H1 (cell line): ENCODE results near the gene PAIP1. TPM values are rescaled to one million over a fixed set of nuclear protein-coding genes. Genes with fewer than 3 reads are reported as not detected.
"Not testable (repeated sequence)": the region's sequence is repeated elsewhere in the genome, so short reads cannot be mapped to it uniquely, and the experiment has no call there.

Source experiments
- CTCF ChIA-PET: fragments of 300-600 bp; sonication (Branson Sonifier 250); formaldehyde crosslinking; loops from one replicate; lab custom pipeline; 2021; ENCODE audit not compliant: partially characterized antibody; lab: Charles Lee
- POLR2A ChIA-PET: fragments of 300-600 bp; sonication (Branson Sonifier 250); formaldehyde crosslinking; loops from one replicate; lab custom pipeline; 2021; ENCODE audit warnings: inconsistent platforms; ENCODE audit not compliant: partially characterized antibody; lab: Charles Lee
- DNase-seq, 2 experiments: peaks; one replicate each; pipeline versions ENCODE4 v3.0.0 to v3.0.0-alpha.2; 2010 to 2022; ENCODE audit warnings: low spot score in 2 of 2, low read depth in 1 of 2, mixed read lengths in 1 of 2
- FAIRE-seq: peaks from 2 replicates; lab custom pipeline; 2011; peaks lifted over from hg19 to GRCh38; lab: Jason Lieb, UNC
- H2AFZ ChIP-seq: 2 replicates; pipeline ENCODE4 v1.8.1; 2012; ENCODE audit warnings: low read length, inconsistent platforms
- H2AK5ac ChIP-seq: 2 replicates; pipeline ENCODE4 v1.6.1; 2013; ENCODE audit warnings: low read depth, low read length
- H2BK120ac ChIP-seq: replicated peaks from 2 replicates; pipeline ENCODE3; 2013; ENCODE audit warnings: low read depth, low read length, inconsistent platforms
- H2BK12ac ChIP-seq: 2 replicates; pipeline ENCODE4 v1.6.1; 2013; ENCODE audit warnings: low read depth, low read length
- H2BK15ac ChIP-seq: 2 replicates; pipeline ENCODE4 v1.6.1; 2013; ENCODE audit warnings: low read length
- H2BK20ac ChIP-seq: 2 replicates; pipeline ENCODE4 v1.6.1; 2013; ENCODE audit warnings: low read length
- H2BK5ac ChIP-seq: 2 replicates; pipeline ENCODE4 v1.6.1; 2013; ENCODE audit warnings: low read depth, low read length
- H3K14ac ChIP-seq: 2 replicates; pipeline ENCODE4 v1.6.1; 2013; ENCODE audit warnings: inconsistent platforms; ENCODE audit not compliant: insufficient read length
- H3K18ac ChIP-seq: 2 replicates; pipeline ENCODE4 v1.6.1; 2013; ENCODE audit warnings: low read length; ENCODE audit errors: extremely low read depth
- H3K23ac ChIP-seq: 2 replicates; pipeline ENCODE4 v1.6.1; 2013; ENCODE audit warnings: inconsistent platforms; ENCODE audit not compliant: insufficient read length
- H3K23me2 ChIP-seq: 2 replicates; pipeline ENCODE4 v1.6.1; 2013; ENCODE audit warnings: low read depth, low read length
- H3K27ac ChIP-seq: 2 replicates; pipeline ENCODE4 v1.6.1; 2011; ENCODE audit warnings: low read depth, low read length, inconsistent platforms
- H3K27me3 ChIP-seq, 4 experiments: replicated peaks in 1 of 4; 1 replicate in 1 of 4; 2 replicates in 3 of 4; pipeline versions ENCODE4 v1.6.1 to v1.8.1; 2011 to 2013; ENCODE audit warnings: low read length in 3 of 4, mild to moderate bottlenecking in 3 of 4, inconsistent platforms in 2 of 4, mixed read lengths in 2 of 4, moderate library complexity in 1 of 4; ENCODE audit not compliant: control insufficient read depth in 3 of 4, insufficient read depth in 3 of 4; ENCODE audit errors: extremely low read depth in 1 of 4
- H3K36me3 ChIP-seq, 4 experiments: 2 replicates each; pipeline versions ENCODE4 v1.6.1 to v1.8.1; 2011 to 2013; ENCODE audit warnings: mild to moderate bottlenecking in 4 of 4, low read length in 3 of 4, moderate library complexity in 2 of 4, control low read depth in 1 of 4, inconsistent platforms in 1 of 4; ENCODE audit not compliant: insufficient read depth in 4 of 4, control insufficient read depth in 2 of 4
- H3K4ac ChIP-seq: replicated peaks from 2 replicates; pipeline ENCODE3; 2013; ENCODE audit warnings: low read length, low read depth, mixed read lengths, inconsistent platforms; ENCODE audit not compliant: insufficient read length
- H3K4me1 ChIP-seq, 4 experiments: replicated peaks in 1 of 4; 1 replicate in 1 of 4; 2 replicates in 3 of 4; pipeline versions ENCODE4 v1.6.1 to v1.8.1; 2011 to 2013; ENCODE audit warnings: low read length in 3 of 4, inconsistent platforms in 2 of 4, mixed read lengths in 1 of 4; ENCODE audit not compliant: insufficient read depth in 4 of 4, control insufficient read depth in 3 of 4
- H3K4me2 ChIP-seq, 2 experiments: 2 replicates each; pipeline versions ENCODE4 v1.6.1 to v1.8.1; 2011 to 2013; ENCODE audit warnings: low read depth in 2 of 2, low read length in 2 of 2, control low read depth in 1 of 2, inconsistent platforms in 1 of 2, mild to moderate bottlenecking in 1 of 2; ENCODE audit not compliant: insufficient read depth in 1 of 2
- H3K4me3 ChIP-seq, 4 experiments: fragments of 200-600, 300-600 bp in 1 of 4; sonication (generic), shearing (Covaris generic), sonication (Bioruptor Twin) in 1 of 4; 2 replicates each; pipeline versions ENCODE4 v1.5.1 to v1.8.1; 2011 to 2016; ENCODE audit warnings: low read length in 4 of 4, low read depth in 3 of 4, control low read depth in 2 of 4, inconsistent platforms in 2 of 4, mild to moderate bottlenecking in 2 of 4, mixed read lengths in 1 of 4, moderate library complexity in 1 of 4; ENCODE audit not compliant: insufficient read depth in 2 of 4; ENCODE audit errors: extremely low read depth in 1 of 4
- H3K56ac ChIP-seq: replicated peaks from 2 replicates; pipeline ENCODE3; 2013; ENCODE audit warnings: low read depth, mild to moderate bottlenecking, mixed read lengths, low read length, inconsistent platforms; ENCODE audit not compliant: insufficient read length
- H3K79me1 ChIP-seq: 2 replicates; pipeline ENCODE4 v1.6.1; 2013; ENCODE audit warnings: low read depth, low read length, control low read depth
- H3K79me2 ChIP-seq, 2 experiments: 2 replicates each; pipeline versions ENCODE4 v1.6.1 to v1.8.1; 2012 to 2013; ENCODE audit warnings: low read length in 2 of 2, mild to moderate bottlenecking in 2 of 2, inconsistent platforms in 1 of 2; ENCODE audit not compliant: insufficient read depth in 2 of 2, control insufficient read depth in 1 of 2
- H3K9ac ChIP-seq, 4 experiments: replicated peaks in 1 of 4; 1 replicate in 1 of 4; 2 replicates in 3 of 4; pipeline versions ENCODE4 v1.6.1 to v1.8.1; 2011 to 2013; ENCODE audit warnings: low read depth in 3 of 4, low read length in 3 of 4, control low read depth in 2 of 4, mild to moderate bottlenecking in 2 of 4, moderate library complexity in 2 of 4, inconsistent platforms in 1 of 4; ENCODE audit errors: extremely low read depth in 1 of 4
- H3K9me3 ChIP-seq, 2 experiments: 2 replicates each; pipeline versions ENCODE4 v1.6.1 to v1.8.1; 2012 to 2013; ENCODE audit warnings: mild to moderate bottlenecking in 2 of 2, moderate library complexity in 2 of 2, control low read depth in 1 of 2, inconsistent platforms in 1 of 2, low read depth in 1 of 2, low read length in 1 of 2, mixed read lengths in 1 of 2; ENCODE audit not compliant: insufficient read depth in 2 of 2
- H4K20me1 ChIP-seq, 2 experiments: replicated peaks in 1 of 2; 2 replicates each; pipeline versions ENCODE3 to v1.8.1; 2011 to 2013; ENCODE audit warnings: inconsistent platforms in 2 of 2, low read length in 2 of 2, mild to moderate bottlenecking in 1 of 2; ENCODE audit not compliant: insufficient read depth in 2 of 2, control insufficient read depth in 1 of 2
- H4K5ac ChIP-seq: 2 replicates; pipeline ENCODE4 v1.6.1; 2013; ENCODE audit warnings: low read length, low read depth, mixed read lengths, inconsistent platforms; ENCODE audit not compliant: insufficient read length
- H4K8ac ChIP-seq: 2 replicates; pipeline ENCODE4 v1.8.0; 2013; ENCODE audit warnings: mild to moderate bottlenecking, moderate library complexity, low read length, inconsistent platforms; ENCODE audit not compliant: insufficient read depth; ENCODE audit errors: extremely low read depth
- H4K91ac ChIP-seq: replicated peaks from 2 replicates; pipeline ENCODE3; 2013; ENCODE audit warnings: low read length, mixed read lengths, inconsistent platforms; ENCODE audit not compliant: insufficient read length
- POLR2A ChIP-seq, 2 experiments: IDR thresholded peaks; 1 replicate in 1 of 2; 2 replicates in 1 of 2; pipeline ENCODE4 v1.6.1; 2011; ENCODE audit warnings: low read depth in 2 of 2, low read length in 2 of 2, mild to moderate bottlenecking in 2 of 2; ENCODE audit errors: control extremely low read depth in 1 of 2
- TBP ChIP-seq: IDR thresholded peaks from 2 replicates; pipeline ENCODE4 v1.6.1; 2011; ENCODE audit warnings: low read depth, low read length, improper control_type of control experiment
- YY1 ChIP-seq: IDR thresholded peaks from 2 replicates; pipeline ENCODE4 v1.6.1; 2011; ENCODE audit warnings: low read depth, mild to moderate bottlenecking, low read length
- WGBS, 2 experiments: shearing (Covaris generic) in 1 of 2; methylation state at CpG; one replicate each; pipeline versions ENCODE4 v1.1.6 to v1.1.7; 2013 to 2015; ENCODE audit warnings: low lambda C conversion rate in 2 of 2, mixed read lengths in 2 of 2, inconsistent platforms in 1 of 2, low coverage in 1 of 2, missing lambda C conversion rate in 1 of 2; ENCODE audit not compliant: insufficient replicate concordance in 2 of 2, insufficient coverage in 1 of 2, insufficient read length in 1 of 2; ENCODE audit errors: extremely low coverage in 1 of 2, missing lambda C conversion rate in 1 of 2; 5-methylcytosine and 5-hydroxymethylcytosine counted together
- polyA plus RNA-seq, 7 experiments: library from polyadenylated mRNA; depleted of rRNA in 3 of 7; stranded (reverse) in 5 of 7; unstranded in 2 of 7; fragments of >200 nt in 5 of 7; fragments of 200-250 nt in 2 of 7; gene quantifications; 1 replicate in 5 of 7; 2 replicates in 1 of 7; 4 replicates in 1 of 7; pipeline versions ENCODE4 v1.2.1 to v1.2.3, GENCODE V29; 2011 to 2013; ENCODE audit warnings: missing spikeins in 2 of 7, mixed read lengths in 2 of 7
- total RNA-seq: library from RNA; stranded (reverse); fragmentation: NEBNext Ultra II Directional; extraction: Animal tissue kit (Norgen Biotek cat#: 25700); gene quantifications from 2 replicates; pipeline ENCODE4 v1.2.1, GENCODE V29; 2021
- TF ChIP-seq, protein P1 (sequence below): IDR thresholded peaks from 2 replicates; pipeline ENCODE4 v1.6.1; 2011; ENCODE audit warnings: low read length, improper control_type of control experiment

The PAIP1 gene
- total and polyA plus RNA-seq, 2 of the 8 experiments (the other 6 are each of a cell fraction or from before 2014, with no cell fraction given): 62.9 to 89.5 TPM

DNA sequence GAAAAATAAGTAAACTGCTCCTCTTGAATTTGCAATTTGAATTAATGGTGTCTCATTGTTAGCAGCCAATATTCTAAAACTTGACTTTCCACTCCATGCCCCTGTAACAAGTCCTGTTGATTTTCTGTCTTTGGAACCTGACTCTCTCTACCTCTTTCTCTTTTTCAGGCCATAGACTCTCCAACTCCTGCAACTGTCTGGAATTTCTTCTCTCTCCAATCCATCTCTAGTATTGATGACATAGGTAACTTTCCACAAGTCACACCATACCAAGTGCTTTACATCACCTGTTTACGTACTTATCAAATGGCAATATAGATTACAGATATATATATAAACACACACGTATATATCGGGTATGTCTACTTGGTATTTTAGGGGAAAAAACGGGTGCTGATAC lies 42.9 kb downstream of the PAIP1 start (continued):
- TF ChIP-seq, protein P1, sequence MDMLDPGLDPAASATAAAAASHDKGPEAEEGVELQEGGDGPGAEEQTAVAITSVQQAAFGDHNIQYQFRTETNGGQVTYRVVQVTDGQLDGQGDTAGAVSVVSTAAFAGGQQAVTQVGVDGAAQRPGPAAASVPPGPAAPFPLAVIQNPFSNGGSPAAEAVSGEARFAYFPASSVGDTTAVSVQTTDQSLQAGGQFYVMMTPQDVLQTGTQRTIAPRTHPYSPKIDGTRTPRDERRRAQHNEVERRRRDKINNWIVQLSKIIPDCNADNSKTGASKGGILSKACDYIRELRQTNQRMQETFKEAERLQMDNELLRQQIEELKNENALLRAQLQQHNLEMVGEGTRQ: no peak
- TF ChIP-seq YY1 (no peak), TBP (no peak), POLR2A (IDR thresholded peaks at IDR 0.05; ENCODE audit: control extremely low read depth in 1 of 2, low read depth in 2 of 2, low read length in 2 of 2) (no peak)

DNA sequence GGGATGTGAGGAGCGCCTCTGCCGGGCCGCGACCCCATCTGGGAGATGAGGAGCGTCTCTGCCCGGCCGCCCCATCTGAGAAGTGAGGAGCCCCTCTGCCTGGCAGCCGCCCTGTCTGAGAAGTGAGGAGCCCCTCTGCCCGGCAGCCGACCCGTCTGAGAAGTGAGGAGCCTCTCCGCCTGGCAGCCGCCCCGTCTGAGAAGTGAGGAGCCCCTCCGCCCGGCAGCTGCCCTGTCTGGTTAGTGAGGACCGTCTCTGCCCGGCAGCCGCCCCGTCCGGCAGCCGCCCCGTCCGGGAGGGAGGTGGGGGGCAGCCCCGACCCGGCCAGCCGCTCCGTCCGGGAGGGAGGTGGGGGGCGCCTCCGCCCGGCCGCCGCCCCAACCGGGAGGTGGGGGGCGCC lies 45.8 kb downstream of the PAIP1 start:
- H3K4me3 ChIP-seq, H2BK15ac ChIP-seq, H2AK5ac ChIP-seq, H3K4ac ChIP-seq, H3K4me2 ChIP-seq, H2BK20ac ChIP-seq, H3K79me1 ChIP-seq, H3K27me3 ChIP-seq, H2BK120ac ChIP-seq, H3K18ac ChIP-seq, H4K8ac ChIP-seq, H3K56ac ChIP-seq, H4K20me1 ChIP-seq, H2AFZ ChIP-seq, H3K23ac ChIP-seq, POLR2A ChIA-PET, H2BK12ac ChIP-seq, DNase-seq, H3K9ac ChIP-seq, H2BK5ac ChIP-seq, H3K23me2 ChIP-seq, H4K91ac ChIP-seq, H3K27ac ChIP-seq, H4K5ac ChIP-seq, CTCF ChIA-PET, H3K4me1 ChIP-seq, FAIRE-seq, H3K14ac ChIP-seq: not testable (repeated sequence)
- Histone ChIP-seq H3K79me2 (peaks cover 0 to 19% of the 10 kb centered on the region in 2 experiments; a peak in 3 of 4 replicates), H3K9me3 (peaks cover 0 to 18% of the 10 kb centered on the region in 2 experiments; a peak in 2 of 4 replicates), H3K36me3 (peaks cover 0 to 11% (median 7%) of the 10 kb centered on the region in 4 experiments; a peak in 3 of 8 replicates)
- WGBS, 2 experiments: 97% methylated on average over 14 of the region's 36 CpGs; no CpG with 5 or more reads in 1 of the 2 experiments
